HepG2 (cell line): ENCODE data around the gene RNF6.

ENCODE experiments used
- ASH2L ChIP-seq: fragments of 300-600, 200-600 bp; sonication (generic); IDR thresholded peaks from 2 replicates; pipeline ENCODE4 v1.7.0; 2017; ENCODE audit warnings: low read depth, mild to moderate bottlenecking, moderate library complexity, mixed read lengths, low read length; ENCODE audit not compliant: insufficient read length
- ZBTB1 ChIP-seq: sonication (generic); formaldehyde crosslinking; IDR thresholded peaks from 2 replicates; pipeline ENCODE4 v1.4.0; 2020; ENCODE audit warnings: missing genetic modification reagents, borderline replicate concordance
- ZFX ChIP-seq: sonication (generic); formaldehyde crosslinking; IDR thresholded peaks from 2 replicates; pipeline ENCODE4 v1.4.0; 2020; ENCODE audit warnings: mild to moderate bottlenecking, low read depth, missing genetic modification reagents, moderate library complexity
- ZNF605 ChIP-seq: sonication (generic); formaldehyde crosslinking; IDR thresholded peaks from 2 replicates; pipeline ENCODE4 v1.8.0; 2022; ENCODE audit warnings: mild to moderate bottlenecking, missing genetic modification reagents
- ZNF761 ChIP-seq: sonication (generic); formaldehyde crosslinking; conservative IDR thresholded peaks from 2 replicates; pipeline ENCODE4 v1.4.0; 2020; ENCODE audit warnings: mild to moderate bottlenecking, missing genetic modification reagents
- TF ChIP-seq, protein P1 (sequence below): sonication (generic); formaldehyde crosslinking; IDR thresholded peaks from 2 replicates; pipeline ENCODE4 v1.5.0; 2020; ENCODE audit warnings: mild to moderate bottlenecking, missing genetic modification reagents, moderate library complexity

DNA sequence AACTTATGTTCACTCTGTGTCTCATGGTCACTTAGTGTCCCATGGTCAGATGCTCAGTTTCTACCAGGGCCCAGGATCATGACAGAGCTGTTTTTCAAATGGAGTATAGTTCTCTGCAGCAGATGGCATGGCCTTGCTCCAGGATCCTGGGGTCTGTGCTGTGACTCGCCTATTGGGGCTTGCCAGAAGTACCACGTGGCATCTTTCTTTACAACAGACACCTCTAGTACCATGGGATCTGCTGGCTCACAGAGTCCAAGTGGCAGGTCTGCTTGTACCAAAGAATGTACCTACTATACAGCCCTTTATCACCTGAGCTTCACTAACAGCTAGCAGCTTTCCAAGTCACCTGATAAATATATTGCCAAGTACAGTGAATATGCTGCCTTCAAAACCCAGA is 6.0 kb upstream of the RNF6 start:
- TF ChIP-seq, protein P1, sequence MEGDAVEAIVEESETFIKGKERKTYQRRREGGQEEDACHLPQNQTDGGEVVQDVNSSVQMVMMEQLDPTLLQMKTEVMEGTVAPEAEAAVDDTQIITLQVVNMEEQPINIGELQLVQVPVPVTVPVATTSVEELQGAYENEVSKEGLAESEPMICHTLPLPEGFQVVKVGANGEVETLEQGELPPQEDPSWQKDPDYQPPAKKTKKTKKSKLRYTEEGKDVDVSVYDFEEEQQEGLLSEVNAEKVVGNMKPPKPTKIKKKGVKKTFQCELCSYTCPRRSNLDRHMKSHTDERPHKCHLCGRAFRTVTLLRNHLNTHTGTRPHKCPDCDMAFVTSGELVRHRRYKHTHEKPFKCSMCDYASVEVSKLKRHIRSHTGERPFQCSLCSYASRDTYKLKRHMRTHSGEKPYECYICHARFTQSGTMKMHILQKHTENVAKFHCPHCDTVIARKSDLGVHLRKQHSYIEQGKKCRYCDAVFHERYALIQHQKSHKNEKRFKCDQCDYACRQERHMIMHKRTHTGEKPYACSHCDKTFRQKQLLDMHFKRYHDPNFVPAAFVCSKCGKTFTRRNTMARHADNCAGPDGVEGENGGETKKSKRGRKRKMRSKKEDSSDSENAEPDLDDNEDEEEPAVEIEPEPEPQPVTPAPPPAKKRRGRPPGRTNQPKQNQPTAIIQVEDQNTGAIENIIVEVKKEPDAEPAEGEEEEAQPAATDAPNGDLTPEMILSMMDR (CRISPR knock-in tag) = no peak
- TF ChIP-seq ASH2L (no peak), ZBTB1 (CRISPR knock-in tag) (no peak), ZFX (CRISPR knock-in tag) (no peak), ZNF605 (CRISPR knock-in tag) (no peak), ZNF761 (CRISPR knock-in tag) (no peak)
